Anterior cingulate cortex (tissue), 58 donors: ENCODE data around the gene TFF1.

Experiments used
- DNase-seq, 58 donors: peaks; one replicate each; lab custom pipeline; 2025; lab: John Stamatoyannopoulos, UW

Gene TFF1

DNA sequence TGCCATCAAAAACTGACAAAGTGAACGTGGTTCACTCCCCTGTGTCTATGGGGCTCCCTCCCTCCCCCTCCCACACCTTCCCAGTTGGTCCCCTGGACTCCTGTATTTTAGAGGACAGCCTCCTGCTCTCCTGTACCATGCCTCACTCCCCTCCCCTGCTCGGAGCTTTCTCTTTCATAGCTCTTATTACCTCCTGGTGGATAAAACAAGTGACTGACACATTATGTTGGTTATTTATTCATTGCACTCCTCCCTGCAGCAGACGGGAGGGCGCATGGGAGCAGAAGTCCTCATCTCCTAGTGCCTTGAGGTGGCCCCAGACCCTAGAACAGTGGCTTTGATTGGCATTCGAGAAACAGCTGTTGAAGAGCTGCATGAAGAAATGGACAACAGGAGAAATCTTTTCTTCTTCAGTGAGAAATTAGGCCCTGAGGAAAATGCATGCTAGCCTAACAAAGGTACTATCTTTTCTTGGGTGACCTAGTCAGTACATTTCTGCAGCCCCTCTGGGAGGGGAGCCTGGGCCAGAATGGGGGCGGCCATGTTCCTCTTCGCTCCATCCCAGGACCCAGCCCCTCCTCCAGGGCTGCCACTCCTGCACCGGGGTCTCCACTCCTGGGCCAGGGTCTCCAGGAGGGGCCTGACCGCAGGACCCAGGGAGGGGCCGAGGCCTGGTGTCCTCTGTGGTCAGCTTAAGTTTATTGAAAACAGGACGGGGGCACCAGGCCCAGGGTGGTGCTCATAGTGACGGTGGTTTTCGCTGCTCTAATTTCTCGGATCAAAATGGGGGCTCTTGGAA lies 1.2 kb upstream of the TFF1 start:
- no peak for DNase-seq

DNA sequence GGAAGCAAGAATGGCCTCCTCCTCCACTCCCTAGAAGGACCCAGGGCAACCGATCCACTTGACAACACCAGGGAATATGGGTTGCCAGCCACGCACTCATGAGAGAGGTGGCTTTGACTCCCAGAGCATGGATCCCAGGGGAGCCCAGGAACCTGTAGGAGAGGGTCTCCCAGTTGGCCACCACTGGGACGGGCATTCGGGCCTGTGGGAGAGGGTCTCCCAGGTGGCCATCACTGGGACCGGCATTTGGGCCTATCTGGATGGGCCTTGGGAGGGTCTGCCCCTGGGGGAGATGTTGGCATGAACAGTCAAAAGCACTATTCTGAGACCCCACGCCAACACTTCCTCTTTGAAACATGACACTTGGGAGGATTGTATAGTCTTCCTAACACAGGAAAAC lies 565 bp downstream of the TFF1 start:
- no peak for DNase-seq

DNA sequence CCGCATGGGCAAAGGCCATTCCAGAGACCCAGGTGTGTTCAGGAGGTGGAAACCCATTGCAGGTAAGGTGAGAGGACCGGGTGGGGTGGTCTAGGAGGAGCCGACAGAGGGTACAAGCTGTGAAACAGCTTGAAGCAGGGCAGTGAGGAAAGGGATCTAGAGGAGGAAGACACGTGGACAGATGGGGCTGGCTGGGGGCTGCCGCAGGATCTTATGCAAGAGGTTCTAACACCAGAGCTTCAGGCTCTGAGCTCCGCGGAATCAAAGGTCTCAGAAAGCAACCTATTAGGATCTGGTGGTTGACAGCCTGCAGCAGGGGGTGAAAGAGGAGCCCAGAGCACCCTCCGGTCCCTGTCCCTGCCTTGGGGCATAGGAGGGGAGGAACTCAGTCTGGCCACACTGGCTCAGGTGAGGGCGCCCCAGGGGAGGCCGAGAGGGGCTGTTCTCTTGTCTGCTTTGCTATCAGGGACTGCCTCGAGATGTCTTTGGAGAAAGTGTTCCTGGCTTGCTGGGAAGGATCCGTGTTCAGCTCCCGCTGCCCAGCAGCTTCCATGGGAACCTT lies 1.9 kb downstream of the TFF1 start:
- no peak for DNase-seq

DNA sequence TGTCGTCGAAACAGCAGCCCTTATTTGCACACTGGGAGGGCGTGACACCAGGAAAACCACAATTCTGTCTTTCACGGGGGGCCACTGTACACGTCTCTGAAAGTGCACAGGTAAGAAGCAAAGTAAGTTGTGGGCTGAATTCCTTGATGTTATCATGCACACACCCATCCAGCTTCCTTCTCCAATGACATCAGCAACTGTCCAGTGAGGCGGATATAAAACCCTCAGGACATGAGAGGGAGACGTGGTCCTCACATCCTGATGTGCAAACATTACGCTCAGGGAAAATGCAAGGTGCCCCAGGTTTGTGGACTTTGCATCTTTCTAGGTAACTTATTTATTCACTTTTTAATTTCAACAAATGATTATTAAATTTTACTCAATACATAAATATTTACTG lies 3.0 kb downstream of the TFF1 start:
- DNase-seq = no peak

DNA sequence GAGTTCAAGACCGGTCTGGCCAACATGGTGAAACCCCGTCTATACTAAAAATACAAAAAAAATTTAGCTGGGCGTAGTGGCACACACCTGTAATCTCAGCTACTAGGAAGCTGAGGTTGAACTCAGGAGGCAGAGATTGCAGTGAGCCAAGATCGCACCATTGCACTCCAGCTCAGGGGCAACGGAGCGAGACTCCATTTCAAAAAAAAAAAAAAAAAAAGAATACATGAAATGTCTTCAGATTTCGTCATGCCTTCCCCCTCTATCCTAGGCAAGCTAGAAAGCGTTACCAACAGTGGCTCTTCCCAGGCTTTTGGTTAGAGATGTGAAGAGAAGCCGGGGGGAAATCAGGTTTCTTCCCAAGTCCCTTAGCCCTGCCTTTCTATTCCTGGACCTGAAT lies 3.6 kb downstream of the TFF1 start:
- DNase-seq = no peak

DNA sequence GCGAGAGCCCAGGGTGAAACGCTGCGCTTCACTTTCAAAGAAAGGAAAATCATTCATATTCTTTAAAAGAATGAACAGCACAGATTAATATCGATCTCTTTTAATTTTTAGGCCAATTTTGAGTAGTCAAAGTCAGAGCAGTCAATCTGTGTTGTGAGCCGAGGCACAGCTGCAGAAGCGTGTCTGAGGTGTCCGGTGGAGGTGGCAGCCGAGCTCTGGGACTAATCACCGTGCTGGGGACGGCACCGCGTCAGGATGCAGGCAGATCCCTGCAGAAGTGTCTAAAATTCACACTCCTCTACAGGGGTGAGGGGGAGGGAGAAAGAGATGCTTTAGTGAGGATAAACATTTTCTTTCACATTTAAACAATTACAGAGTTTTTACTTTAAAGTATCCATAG lies 4.1 kb downstream of the TFF1 start:
- DNase-seq = no peak

DNA sequence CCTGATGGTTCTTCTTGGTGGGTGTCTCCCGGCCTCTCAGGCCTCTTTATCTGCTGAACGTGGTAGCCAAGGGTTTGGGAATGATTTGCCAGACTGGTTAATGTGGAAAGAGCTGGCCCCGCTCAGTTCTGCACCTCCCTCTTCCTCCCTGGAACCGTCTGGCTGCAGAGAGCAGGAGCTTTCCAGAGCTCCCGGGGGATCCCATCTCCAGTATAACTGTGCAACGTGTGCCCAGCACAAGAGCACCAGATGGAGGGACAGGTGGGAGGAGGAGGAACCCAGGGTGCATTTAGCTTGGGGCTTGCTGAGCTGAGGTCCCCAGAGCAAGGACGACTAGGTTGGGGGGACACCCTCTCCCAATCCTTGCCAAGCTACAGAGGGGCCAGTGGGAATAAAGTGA lies 5.0 kb downstream of the TFF1 start:
- DNase-seq = no peak

DNA sequence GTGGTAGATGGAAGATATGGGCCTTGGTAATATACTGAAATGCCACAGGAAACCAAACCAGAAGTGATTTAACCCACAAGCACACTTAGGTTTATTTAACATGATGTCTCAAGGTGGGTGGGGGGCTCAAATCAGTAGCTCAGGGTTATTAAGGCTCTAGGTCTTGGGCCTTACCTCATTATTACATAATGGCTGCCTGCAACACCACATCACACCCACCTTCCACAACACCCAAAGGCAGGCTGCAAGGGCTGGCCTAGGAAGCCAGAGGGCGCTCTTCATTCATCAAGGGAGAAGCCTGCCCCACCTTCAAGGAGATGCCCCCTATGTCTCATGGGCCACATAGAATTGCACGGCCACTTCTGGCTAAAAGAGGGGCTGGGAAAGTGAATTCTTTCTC lies 6.0 kb downstream of the TFF1 start:
- no peak for DNase-seq

DNA sequence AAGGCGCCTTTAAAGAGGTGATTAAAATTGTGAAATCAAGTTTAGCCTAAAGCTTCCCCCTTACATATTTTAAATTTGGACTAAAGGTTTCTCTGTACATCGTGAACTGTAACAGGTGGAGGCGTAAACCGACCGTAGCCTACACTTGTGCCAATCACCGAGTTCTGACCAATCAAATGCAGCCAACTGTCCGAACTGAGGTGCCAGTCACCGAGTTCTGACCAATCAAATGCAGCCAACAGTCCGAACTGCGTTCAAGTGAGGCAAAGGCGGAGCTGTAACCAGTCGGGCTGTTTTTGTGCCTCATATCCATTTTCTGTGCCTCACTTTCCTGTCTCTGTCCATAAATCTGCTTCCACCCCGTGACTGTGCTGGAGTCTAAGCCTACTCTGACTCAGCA lies 7.4 kb downstream of the TFF1 start:
- no peak for DNase-seq

DNA sequence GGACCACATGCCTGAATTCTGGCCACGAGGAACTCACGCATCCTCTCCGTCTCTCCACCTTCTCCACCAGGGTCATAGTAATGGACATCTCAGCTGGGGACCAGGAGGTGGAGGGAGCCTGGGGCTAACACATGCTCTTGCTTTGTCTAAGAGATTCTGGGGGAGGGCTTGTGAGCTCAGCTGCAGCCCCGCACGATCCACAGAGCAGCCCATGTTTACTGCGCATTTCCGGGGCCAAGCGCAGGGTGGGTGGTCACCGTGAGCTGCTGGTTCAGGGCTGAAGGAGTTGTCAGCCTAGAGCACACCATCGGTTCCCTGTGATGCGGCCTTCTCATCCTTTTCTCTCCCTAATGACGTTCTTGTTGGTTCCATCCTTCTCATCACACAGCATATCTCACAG lies 8.1 kb downstream of the TFF1 start:
- no peak for DNase-seq

DNA sequence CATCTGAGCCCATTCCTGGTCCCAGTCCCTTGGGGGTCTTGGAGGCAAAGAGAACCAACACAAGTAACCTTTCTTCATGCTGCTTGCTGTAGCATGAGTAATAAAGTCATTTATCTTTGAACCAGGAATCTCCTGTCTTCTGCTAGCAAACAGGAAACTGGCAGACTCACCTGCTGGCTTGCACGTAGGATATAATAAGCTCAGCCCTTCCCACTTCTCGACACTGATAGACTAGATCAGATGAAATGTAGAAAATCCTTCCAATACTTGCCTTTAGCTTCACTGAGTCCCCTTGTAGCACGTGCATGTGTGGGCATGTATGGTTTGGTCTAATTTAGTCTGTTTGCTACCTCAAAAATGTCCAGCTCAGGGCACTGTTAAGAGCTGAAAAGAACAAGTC lies 9.0 kb downstream of the TFF1 start:
- DNase-seq = no peak

DNA sequence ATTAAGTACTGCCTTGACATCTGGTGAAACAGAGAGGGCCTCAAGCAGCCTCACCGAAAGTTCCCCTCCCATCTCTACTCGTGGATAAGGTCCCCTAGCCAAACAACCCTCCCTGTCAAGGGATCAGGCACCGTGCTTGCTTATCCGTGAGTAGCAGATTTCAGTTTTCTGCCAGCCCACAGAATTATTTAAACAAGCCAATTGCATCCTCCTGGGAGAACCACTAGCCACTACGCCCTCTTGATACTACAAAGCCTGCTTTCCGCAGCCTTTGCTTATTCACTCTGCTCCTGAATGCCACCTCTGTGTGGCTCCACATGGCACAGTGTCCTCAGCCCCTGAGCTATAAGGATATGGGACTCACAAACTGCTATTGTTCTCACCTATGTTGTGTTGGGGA lies 9.7 kb downstream of the TFF1 start:
- DNase-seq = no peak

DNA sequence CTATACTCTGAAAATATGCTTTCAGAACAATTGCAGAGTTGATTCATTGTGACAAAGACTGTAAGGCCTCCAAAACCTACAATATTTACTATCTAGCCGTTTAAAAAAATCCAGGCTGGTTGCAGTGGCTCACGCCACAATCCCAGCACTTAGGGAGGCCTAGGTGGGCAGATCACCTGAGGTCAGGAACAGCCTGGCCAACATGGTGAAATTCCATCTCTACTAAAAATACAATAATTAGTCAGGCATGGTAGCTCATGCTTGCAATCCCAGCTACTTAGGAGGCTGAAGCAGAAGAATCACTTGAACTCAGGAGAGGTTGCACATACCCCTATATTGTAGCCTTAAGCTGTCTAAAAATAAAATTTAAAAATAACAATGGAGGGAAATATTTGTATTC lies 10.3 kb downstream of the TFF1 start:
- no peak for DNase-seq

DNA sequence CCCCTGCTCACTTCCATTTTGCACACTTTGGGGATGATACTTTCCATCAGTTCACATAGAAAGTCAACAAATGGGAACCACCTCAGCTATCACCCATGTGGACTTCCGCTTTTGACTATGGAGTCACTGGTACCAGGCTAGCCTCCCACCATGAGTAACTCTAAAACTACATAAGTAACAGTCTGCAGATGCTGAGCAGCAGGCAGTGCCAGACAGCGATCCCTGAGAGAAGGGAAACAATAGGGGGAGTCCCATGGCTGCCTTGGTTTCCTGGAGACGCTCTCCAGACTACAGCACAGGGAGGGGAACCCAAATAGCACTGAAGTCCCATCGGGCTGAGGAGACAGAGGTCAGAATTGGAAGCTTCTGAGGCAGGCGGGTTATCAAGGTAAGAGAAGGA lies 12.7 kb downstream of the TFF1 start:
- no peak for DNase-seq

DNA sequence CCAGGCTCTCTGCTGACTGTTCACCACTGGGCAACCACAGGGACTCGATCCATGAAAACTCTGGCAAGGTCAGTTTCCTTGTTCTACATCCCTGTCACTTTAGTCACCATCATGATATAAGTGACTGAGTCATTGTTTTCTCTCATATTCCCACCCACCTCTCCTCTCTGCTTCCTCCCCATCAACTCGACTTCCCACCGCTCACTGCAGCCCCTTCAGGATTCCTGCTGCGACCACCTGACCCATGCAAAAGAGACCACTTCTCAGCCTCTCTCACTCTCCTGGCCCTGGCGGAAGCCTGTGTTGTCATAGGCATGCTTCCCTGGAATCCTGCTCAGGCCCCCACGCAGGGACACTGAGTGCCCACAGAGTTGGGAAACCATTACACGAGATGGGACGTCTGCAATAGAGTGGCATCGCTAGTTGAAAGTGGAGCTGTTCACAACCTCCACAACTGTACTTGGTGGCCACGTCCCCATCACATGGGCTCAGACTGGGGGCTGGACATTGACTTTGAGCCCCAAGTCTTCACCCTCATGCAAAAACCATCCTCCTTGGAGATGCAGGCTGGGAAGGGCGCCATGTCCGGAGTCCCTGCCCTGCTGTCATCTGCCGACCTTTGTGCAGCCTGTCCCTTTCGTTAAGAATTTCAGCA lies 13.8 kb downstream of the TFF1 start:
- DNase-seq = no peak

DNA sequence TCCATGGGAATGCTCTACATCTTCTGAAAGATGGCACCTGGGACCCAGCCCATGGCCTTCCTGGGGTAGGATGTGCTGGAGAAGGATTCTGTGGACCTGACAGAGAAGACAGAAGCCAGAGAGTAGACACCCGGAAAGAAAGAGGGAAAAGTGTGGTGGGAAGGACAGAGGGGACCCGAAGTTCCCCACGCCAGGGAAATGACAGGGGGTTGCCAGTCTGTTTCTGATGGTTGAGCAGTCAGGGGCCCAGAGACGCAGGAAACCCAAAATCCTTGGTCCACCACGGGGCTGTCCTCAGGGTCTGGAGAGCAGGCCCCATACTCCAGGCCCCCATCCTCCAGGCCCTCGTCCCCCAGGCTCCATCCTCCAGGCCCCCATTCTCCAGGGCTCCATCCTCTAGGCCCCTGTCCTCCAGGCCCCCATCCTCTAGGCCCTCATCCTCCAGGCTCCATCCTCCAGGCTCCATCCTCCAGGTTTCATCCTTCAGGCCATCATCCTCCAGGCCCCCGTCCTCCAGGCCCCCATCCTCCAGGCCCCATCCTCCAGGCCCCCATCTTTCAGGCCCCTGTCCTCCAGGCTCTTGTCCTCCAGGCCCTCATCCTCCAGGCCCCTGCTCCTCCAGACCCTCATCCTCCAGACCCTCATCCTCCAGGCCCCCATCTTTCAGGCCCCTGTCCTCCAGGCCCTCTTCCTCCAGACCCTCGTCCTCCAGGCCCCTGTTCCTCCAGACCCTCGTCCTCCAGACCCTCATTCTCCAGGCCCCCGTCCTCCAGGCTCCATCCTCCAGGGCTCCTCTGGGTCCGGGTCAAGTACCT lies 14.5 kb downstream of the TFF1 start:
- no peak for DNase-seq

DNA sequence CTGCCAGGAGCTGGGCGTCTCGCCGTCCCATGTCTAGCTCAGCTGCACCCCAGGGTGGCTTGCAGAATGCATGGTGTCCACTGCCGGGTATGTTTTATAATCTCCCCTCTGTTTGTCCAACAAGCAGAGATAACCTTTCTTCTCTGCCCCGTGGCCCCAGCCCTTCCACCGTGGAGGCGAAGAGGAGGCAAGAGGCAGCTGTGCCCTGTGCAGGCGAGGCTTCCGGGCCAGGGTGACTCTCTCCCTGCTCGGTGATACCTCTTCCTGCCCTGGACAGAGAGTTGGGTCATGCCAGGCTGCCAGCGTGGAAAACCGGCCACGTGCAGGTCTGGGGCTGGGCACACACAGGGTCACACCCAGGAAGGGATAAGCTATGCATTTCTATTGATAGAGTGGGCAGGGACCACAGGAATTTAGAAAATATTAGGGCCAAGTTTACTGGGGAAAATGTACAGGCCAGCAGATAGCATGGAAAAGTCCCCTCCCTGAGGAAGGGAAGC lies 15.4 kb downstream of the TFF1 start, which contains the start of gene TFF2:
TFF2 (minus strand) TSS at position 68 of the 500 bp plus-strand sequence; CDS start at position 31, 37 bp downstream.
- DNase-seq = no peak

DNA sequence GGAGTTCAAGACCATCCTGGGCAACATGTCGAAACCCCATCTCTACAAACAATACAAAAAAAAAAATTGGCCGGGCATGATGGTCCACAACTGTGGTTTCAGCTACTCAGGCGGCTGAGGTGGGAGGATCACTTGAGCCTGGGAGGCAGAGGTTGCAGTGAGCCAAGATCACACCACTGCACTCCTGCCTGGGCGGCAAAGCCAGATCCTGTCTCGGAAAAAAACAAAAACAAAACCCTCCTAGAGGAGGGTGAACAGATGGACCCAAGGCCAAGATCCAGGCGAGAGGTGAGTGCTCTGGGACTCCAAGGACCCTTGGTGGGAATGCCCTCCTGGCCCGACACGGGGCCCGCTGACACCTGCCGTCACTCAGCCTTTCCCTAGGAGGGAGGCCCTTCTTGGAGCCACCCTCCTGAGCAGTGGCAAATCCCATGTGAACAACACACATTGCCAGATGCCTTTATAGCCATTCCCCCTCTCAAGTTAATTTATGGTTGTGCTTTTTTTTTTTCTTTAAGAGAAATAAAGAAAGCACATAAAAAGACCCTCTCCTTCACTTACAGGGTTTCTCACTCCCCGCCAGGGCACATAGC lies 15.9 kb downstream of the TFF1 start:
- DNase-seq = no peak

DNA sequence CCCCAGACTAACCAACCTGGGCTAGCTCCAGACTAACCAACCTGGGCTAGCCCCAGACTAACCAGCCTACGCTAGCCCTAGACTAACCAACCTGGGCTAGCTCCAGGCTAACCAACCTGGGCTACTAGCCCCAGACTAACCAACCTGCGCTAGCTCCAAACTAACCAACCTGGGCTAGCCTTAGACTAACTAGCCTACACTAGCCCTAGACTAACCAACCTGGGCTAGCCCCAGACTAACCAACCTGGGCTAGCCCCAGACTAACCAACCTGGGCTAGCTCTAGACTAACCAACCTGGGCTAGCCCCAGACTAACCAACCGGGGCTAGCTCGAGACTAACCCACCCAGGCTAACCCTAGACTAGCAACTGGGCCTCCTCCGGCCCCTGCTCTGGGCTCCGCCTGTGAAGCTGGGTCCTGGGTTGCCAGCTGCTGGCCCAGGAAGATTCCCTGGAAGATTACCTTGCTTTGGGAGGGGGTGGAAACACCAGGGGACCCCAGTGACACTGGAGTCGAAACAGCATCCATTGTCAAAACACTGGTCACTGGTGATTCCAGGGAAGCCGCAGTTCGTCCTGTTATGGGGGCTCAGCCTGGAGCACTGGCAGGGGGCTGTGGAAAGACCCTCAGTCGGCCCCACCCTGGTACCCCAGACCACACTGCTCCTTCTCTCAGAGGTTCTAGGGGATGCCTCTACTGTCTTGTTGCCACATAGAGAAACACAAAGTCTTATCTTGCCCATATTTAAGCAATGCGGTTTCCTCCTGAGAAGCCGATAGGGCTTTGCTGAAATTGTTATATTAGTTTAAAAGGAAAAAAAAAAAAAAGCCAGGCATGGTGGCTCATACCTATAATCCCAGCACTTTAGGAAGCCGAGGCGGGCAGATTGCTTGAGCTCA lies 16.7 kb downstream of the TFF1 start:
- DNase-seq = no peak
